AG10803 (cell line): Measurements from ENCODE around the gene GDPD4.

Experiments used
- DNase-seq: peaks from one replicate; pipeline ENCODE4 v3.0.0; 2010; ENCODE audit warnings: low read depth
- H3K4me3 ChIP-seq: 2 replicates; pipeline ENCODE4 v1.5.1; 2011; ENCODE audit warnings: mild to moderate bottlenecking, low read length, control low read depth
- TF ChIP-seq, protein P1 (sequence below): conservative IDR thresholded peaks from 2 replicates; pipeline ENCODE4 v1.5.1; 2011; ENCODE audit warnings: mild to moderate bottlenecking, low read length, control low read depth, inconsistent platforms

Gene GDPD4

DNA sequence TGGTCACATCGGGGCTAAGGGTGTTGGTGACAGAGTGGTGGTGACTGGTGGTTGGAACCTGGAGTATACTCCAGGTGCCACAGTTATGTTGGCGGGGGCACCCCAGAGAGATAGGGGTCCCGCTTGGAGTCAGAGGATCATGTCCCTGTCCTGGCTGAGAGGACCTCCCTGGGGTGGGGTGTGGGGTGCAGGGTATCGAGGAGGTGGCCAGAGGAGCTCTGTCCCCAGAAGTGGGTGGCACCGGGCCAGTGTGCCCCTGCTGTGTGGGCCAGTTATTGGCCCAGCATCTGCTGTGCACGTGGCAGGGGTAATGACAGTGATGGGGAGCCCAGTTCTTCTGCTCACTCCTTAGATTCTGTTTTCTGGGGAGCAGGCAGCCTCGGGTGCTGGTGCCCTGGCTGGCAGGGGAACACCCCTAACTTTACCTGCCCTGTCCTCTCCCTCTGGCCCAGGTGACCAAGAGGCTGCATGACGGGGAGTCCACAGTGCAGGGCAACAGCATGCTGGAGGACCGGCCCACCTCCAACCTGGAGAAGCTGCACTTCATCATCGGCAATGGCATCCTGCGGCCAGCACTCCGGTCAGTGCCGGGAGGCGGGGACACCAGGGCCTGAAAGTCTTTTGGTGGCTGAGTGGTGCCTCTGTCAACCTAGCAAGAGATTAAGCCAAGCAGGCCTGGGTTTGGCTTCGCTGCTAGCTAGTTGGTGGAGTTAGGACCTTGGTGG lies 117.2 kb downstream of the GDPD4 start:
- TF ChIP-seq, protein P1, sequence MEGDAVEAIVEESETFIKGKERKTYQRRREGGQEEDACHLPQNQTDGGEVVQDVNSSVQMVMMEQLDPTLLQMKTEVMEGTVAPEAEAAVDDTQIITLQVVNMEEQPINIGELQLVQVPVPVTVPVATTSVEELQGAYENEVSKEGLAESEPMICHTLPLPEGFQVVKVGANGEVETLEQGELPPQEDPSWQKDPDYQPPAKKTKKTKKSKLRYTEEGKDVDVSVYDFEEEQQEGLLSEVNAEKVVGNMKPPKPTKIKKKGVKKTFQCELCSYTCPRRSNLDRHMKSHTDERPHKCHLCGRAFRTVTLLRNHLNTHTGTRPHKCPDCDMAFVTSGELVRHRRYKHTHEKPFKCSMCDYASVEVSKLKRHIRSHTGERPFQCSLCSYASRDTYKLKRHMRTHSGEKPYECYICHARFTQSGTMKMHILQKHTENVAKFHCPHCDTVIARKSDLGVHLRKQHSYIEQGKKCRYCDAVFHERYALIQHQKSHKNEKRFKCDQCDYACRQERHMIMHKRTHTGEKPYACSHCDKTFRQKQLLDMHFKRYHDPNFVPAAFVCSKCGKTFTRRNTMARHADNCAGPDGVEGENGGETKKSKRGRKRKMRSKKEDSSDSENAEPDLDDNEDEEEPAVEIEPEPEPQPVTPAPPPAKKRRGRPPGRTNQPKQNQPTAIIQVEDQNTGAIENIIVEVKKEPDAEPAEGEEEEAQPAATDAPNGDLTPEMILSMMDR = no peak

GRCh38 chr11:77183431-77183984 lies 118.0 kb downstream of the GDPD4 start:
- TF ChIP-seq, protein P1 = no peak
- DNase-seq = no peak
- H3K4me3 ChIP-seq = no peak overlapping the region

More for the DNA sequence above, 117.2 kb downstream of the GDPD4 start:
- DNase-seq = no peak
- H3K4me3 ChIP-seq = no peak overlapping the region

DNA sequence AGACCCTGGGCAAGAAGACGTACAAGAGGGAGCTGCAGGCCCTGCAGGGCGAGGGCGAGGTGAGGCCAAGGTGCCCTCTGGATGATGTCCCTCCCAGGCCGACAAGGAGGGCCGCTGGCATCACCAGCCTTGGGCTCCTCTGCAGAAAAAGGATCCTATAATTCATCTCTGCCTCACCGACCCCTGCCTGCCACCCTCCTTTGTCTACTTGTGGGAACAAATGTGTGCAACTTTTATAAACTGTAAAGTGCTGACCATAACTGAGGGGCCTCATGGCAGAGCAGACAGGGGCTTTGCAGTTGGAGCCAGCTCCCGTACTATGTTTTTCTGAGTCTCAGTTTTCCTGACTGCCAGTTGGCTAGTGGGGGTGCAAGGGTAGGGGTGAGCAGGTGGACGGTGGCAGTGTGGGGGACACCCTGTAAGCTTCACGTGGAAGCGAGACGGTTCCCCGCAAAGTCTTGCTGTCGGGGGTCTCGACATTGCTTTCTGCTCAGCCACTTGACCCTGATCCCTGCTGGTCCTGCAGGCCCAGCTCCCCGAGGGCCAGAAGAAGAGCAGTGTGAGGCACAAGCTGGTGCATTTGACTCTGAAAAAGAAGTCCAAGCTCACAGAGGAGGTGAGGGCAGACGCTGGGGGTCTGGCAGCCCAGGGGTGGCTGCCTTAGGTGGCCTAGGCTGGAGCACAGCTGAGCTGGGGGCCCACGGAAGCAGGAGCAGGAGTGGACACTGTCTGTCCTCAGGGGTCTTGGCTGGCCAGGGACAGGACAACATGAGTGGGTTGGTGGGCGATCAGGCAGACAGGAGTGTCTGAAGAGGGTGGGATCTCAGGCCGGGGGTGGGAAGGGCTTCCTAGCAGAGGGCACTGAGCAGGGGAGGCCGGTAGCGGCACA lies 118.7 kb downstream of the GDPD4 start:
- no peak overlapping the region for H3K4me3 ChIP-seq
- DNase-seq = no peak
- TF ChIP-seq, protein P1 = no peak

DNA sequence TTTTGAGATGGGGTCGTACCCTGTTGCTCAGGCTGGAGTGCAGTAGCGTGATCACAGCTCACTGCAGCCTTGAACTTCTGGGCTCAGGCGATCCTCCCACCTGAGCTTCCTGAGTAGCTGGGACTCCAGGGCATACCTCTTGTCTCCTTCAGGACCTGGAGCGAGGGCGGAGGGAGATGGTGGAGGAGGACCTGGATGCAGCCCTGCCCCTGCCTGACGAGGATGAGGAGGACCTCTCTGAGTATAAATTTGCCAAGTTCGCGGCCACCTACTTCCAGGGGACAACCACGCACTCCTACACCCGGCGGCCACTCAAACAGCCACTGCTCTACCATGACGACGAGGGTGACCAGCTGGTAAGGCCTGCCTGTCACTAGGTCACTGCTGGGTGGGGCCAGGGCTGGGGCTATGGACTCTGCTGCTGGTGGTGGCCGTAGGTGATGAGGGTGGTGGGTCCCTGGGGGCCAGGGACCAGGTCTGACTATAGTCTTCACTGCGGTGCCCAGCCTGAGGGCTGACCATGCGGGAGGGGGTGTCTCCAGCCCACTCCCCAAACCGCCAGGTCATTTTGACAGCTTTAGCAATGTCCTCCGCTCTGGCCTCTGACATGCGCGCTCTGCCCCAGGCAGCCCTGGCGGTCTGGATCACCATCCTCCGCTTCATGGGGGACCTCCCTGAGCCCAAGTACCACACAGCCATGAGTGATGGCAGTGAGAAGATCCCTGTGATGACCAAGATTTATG lies 119.5 kb downstream of the GDPD4 start:
- H3K4me3 ChIP-seq = no peak overlapping the region
- no peak for DNase-seq
- TF ChIP-seq, protein P1 = no peak

- TF ChIP-seq, protein P1 = no peak
- no peak for DNase-seq
- H3K4me3 ChIP-seq = no peak overlapping the region
Measured at GRCh38 chr11:77181226-77181625, 120.3 kb downstream of the GDPD4 start.

DNA sequence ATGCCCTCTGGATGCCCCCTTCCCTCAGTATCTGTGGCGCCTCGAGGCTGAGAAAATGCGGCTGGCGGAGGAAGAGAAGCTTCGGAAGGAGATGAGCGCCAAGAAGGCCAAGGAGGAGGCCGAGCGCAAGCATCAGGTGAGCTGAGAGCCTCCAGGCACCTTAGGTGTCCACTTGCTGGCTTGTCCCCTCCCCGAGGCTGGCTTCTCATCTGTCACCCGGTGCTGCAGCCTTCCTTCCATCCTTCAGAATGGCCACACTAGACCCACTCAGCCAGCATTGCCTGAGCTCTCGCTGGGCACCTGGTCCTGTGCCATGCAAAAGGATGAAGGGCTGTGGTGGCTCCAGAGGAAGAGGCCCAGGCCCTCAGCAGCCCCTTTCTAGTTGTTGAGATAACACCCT lies 121.1 kb downstream of the GDPD4 start:
- no peak for DNase-seq
- TF ChIP-seq, protein P1 = no peak
- H3K4me3 ChIP-seq = no peak overlapping the region
